DLD1 (cell line): ENCODE data around the gene SMPD1.
"Not testable (repeated sequence)": the region's sequence is repeated elsewhere in the genome, so short reads cannot be mapped to it uniquely, and the experiment has no call there.

Source experiments
- in situ Hi-C: cut with HindIII; loops from 2 replicates; pipeline ENCODE4 v1.10.0; 2017; ENCODE audit warnings: low sequenced_read_pairs

Gene SMPD1

DNA sequence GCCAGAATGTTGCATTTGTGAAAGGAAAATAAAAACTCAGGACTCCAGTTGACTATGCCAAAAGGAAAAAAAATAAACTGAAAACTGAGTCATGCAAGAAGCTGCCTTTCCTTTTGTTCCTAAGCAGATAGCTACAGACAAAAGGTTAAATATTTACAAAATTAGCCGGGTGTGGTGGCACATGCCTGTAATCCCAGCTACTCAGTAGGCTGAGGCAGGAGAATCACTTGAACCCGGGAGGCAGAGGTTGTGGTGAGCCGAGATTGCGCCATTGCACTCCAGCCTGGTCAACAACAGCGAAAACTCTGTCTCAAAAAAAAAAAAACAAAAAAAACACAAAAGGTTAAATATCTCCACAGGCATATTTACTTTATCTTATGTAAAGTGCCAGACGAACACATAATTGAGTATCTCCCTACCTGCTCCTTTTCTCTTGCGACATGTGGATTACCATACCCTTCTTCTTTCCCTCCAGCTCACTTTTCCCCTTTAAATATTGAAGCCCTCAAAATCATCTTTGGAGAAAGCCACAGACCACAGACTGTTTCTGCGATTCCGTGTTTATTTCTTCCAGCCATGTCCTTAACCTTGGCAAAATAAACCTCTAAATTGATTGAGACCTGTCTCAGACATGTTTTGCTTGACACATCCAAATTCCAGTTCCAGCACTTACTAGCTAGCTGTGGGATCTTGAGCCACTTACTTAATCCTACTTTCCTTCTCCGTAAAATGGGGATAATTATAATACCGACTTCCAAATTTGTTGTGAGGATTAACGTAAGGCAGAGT, 2.3 kb upstream of the SMPD1 start:
- in situ Hi-C loops = loop anchor here (5.0 kb wide), 1 partner anchor 54 kb away; the partner anchor contains the start of gene HPX

- in situ Hi-C loops = loop anchor here (5.0 kb wide), 1 partner anchor 54 kb away; the partner anchor contains the start of gene HPX
Measured at GRCh38 chr11:6388748-6389147, 1.5 kb upstream of the SMPD1 start.

GRCh38 chr11:6390718-6391469, 620 bp downstream of the SMPD1 start:
- in situ Hi-C loops = no loop called here

DNA sequence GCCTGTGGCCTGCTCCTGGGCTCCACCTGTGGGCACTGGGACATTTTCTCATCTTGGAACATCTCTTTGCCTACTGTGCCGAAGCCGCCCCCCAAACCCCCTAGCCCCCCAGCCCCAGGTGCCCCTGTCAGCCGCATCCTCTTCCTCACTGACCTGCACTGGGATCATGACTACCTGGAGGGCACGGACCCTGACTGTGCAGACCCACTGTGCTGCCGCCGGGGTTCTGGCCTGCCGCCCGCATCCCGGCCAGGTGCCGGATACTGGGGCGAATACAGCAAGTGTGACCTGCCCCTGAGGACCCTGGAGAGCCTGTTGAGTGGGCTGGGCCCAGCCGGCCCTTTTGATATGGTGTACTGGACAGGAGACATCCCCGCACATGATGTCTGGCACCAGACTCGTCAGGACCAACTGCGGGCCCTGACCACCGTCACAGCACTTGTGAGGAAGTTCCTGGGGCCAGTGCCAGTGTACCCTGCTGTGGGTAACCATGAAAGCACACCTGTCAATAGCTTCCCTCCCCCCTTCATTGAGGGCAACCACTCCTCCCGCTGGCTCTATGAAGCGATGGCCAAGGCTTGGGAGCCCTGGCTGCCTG, 1.4 kb downstream of the SMPD1 start:
- in situ Hi-C loops = no loop called here

GRCh38 chr11:6392251-6392650, 2.0 kb downstream of the SMPD1 start:
- in situ Hi-C loops = not testable (repeated sequence)

DNA sequence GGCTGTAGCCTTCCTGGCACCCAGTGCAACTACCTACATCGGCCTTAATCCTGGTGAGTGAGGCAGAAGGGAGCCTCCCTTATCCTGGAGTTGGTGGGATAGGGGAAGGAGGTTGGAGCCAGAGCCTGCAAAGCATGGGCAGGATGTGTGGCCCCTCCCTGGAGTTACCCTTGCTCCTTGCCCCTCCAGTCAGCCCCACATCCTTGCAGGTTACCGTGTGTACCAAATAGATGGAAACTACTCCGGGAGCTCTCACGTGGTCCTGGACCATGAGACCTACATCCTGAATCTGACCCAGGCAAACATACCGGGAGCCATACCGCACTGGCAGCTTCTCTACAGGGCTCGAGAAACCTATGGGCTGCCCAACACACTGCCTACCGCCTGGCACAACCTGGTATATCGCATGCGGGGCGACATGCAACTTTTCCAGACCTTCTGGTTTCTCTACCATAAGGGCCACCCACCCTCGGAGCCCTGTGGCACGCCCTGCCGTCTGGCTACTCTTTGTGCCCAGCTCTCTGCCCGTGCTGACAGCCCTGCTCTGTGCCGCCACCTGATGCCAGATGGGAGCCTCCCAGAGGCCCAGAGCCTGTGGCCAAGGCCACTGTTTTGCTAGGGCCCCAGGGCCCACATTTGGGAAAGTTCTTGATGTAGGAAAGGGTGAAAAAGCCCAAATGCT, 3.9 kb downstream of the SMPD1 start:
- in situ Hi-C loops = no loop called here

DNA sequence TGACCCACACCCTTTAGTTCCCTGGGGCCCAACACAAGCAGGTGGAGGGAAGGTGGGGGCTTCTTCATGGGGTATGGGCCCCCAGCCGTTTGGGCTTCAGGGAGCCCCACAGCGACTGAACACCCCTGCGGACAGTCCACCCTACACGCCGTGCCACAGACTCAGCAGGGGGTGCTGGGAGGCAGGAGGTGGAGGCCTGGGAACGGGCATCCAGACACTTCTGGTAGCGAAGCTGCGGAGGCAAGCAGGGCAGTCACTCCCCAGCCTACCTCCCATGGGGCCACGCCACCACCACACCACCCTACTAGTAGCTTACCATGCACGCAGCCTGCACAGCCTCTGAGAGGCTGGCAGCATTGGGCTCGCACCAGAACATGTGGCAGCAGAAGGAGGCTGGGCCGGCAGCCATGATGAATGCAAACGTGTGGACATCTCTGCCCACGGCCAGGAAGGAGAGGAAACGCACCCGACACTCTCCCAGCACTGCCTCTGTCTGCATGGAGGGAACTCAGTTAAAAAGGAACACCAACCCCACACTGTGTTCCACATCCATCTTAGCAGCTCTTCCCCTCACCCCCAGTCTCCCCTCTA, 5.3 kb downstream of the SMPD1 start:
- in situ Hi-C loops = no loop called here

- in situ Hi-C loops = no loop called here
Measured at GRCh38 chr11:6397156-6397555, 6.9 kb downstream of the SMPD1 start.

DNA sequence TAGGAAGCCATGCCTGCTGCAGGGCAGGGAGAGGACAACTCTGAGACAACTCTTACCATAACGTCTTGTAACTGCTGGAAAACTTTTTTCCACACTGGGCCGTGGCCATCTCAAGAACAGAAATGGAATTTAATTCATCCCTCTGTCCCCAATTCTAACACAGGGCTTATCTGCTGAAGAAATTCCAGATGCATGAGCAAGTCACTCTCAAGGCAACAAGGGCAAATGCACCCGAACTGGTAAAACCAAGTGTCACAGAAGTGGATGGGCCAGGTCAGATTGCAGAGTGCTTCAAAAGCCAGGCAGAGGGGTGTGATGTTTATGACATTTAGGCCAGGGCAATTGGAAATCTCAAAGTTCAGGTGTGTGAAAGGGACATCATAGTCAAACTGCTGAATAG, 7.4 kb downstream of the SMPD1 start:
- in situ Hi-C loops = no loop called here

DNA sequence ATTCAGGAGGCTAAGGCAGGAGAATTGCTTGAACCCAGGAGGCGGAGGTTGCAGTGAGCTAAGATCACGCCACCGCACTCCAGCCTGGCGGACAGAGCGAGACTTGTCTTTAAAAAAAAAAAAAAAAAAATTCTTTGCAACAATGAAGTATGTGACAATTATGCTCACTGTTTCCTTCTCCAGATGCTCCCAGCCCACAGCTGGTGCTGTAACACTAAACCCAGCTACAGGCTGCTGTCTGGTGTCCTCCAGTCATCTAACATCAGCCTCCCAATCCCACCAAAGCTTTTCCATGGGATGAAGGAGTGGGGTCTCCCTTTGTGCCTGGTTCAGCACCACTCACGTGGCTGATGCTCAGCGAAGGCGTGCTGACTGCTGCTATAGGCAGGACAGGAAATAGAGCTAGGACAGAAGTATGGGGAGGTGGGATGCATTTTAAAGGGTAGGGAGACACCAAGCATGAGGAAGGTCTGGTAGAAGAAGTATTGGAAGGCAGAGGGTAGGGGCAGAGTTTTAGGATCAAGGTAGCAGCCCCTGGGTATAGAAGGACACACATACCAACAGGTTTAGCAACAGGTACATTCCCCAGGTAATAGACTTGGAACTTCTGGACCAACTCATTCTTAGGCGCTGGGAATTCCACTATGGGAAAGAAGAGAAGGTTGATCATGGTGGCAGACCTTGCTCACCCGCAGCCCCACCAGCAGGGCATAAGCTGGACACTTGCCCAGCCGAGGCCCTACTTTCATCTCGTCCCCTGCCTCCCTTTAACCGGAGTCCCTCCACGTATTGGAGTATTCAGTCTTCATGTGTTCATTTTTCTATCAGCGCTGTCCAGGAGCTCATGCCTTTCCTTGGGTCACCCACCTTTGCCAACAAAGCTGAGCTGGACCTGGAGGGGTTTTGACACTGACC, 10.4 kb downstream of the SMPD1 start:
- in situ Hi-C loops = loop anchor here (10.0 kb wide), 1 partner anchor 214 kb away; the partner anchor contains the start of genes TAF10 and TPP1

GRCh38 chr11:6401464-6401863, 11.2 kb downstream of the SMPD1 start:
- in situ Hi-C loops = loop anchor here (10.0 kb wide), 1 partner anchor 213 kb away; the partner anchor contains the start of genes TAF10 and TPP1

- in situ Hi-C loops = loop anchor here (10.0 kb wide), 1 partner anchor 213 kb away; the partner anchor contains the start of genes TAF10 and TPP1
Measured at GRCh38 chr11:6402061-6402470, 11.8 kb downstream of the SMPD1 start.

DNA sequence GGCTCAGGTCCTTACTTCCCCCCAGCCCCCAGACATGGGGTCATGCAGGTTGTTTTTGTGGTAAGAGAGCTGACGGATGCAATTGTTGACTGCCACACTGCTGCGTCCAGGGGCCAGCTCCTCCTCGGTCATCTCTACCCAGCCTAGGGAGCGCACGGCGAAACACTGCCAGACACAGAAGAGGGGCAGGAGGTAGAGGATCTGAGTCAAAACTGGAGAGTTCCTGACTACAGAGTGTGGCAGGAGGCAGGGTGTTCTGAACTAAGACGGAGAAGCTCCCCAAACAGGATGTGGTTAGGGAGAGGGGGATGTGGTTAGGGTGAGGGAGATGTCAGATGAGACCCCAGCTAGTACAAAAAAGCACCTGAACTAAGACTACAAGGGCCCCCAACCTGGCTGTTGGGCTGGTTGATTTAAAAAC, 12.3 kb downstream of the SMPD1 start:
- in situ Hi-C loops = loop anchor here (10.0 kb wide), 1 partner anchor 212 kb away; the partner anchor contains the start of genes TAF10 and TPP1

DNA sequence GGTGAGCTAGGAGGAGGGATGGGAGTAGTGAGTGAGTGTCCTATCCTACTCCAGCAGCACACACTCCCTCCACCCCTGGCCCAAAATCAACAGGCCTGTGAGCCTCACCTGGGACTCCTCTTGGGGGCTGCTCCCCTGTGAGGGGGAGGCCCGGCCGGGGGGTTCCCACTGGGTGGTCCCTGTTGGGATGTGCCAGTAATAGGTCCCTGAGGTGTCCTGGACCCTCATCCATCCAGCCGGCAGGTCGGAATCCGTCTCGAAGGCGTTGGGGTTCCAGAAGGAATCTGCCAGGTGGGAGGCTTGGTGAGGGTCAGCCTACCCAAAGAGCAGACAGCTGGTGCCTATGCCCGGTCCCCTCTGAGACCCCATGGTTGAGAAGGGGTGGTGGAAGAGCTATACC, 13.3 kb downstream of the SMPD1 start:
- in situ Hi-C loops = loop anchor here (10.0 kb wide), 1 partner anchor 211 kb away; the partner anchor contains the start of genes TAF10 and TPP1

- in situ Hi-C loops = loop anchor here (10.0 kb wide), 1 partner anchor 210 kb away; the partner anchor contains the start of genes TAF10 and TPP1
Measured at GRCh38 chr11:6404342-6405051, 14.2 kb downstream of the SMPD1 start.

- in situ Hi-C loops = loop anchor here (10.0 kb wide), 1 partner anchor 210 kb away; the partner anchor contains the start of genes TAF10 and TPP1
Measured at GRCh38 chr11:6405052-6405667, 14.9 kb downstream of the SMPD1 start.

DNA sequence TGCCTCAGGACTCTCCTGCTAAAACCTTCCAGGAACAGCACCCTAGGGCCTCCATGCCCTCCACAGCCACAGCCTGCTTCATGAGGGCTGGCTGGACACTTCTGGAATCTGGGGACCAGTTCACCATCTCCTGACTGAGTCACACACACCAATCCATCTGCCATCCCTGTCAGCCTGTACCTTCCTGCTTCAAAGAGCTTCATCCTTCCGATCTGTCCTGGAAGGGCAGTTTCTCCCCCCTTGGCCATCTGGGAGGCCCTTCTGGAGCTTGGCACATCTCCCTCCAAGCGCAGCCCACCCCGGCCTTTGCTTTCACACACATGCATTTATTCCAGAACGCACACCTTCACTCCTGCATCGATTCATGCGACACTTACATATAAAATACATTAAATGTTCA, 15.6 kb downstream of the SMPD1 start:
- in situ Hi-C loops = loop anchor here (10.0 kb wide), 1 partner anchor 209 kb away; the partner anchor contains the start of genes TAF10 and TPP1

DNA sequence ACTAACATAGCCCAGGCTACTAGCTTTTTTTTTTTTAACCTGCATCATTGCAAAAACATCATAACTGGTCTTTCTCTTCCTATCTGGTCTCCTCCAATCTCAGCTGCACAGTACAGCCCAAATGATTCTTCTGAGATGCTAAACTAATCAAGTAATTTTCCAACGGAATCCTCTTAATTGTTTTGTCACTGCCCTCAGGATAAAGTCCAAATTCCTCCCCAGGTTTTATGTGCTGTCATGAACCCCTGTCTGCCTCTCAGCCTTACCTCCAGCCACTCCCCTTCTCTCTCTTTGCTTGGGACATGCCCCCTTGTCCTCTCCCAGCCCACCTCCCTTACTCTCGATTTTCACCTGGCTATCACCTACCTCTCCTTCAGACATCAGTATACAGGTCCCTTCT, 16.1 kb downstream of the SMPD1 start:
- in situ Hi-C loops = loop anchor here (10.0 kb wide), 1 partner anchor 208 kb away; the partner anchor contains the start of genes TAF10 and TPP1
